Epithelial cell of esophagus (primary cell): ENCODE data around the gene CPXM1.
A peak's percentile ranks its signal among the peaks of the same experiment; 100 is the strongest.
"Not testable (repeated sequence)": the region's sequence is repeated elsewhere in the genome, so short reads cannot be mapped to it uniquely, and the experiment has no call there.

Source experiments
- DNase-seq: peaks from one replicate; pipeline ENCODE4 v3.0.0; 2010; ENCODE audit warnings: low read depth
- H3K4me3 ChIP-seq: 2 replicates; pipeline ENCODE4 v1.5.1; 2011; ENCODE audit warnings: mild to moderate bottlenecking, low read length, control low read depth
- CTCF ChIP-seq: IDR thresholded peaks from 2 replicates; pipeline ENCODE4 v1.5.1; 2011; ENCODE audit warnings: low read depth, mild to moderate bottlenecking, low read length, control low read depth, inconsistent platforms; ENCODE audit not compliant: insufficient read depth; ENCODE audit errors: missing control alignments

The CPXM1 gene

GRCh38 chr20:2775139-2775538 lies 25.3 kb downstream of the CPXM1 start:
- no peak for TF ChIP-seq CTCF
- no peak overlapping the region for H3K4me3 ChIP-seq
- DNase-seq: no peak

GRCh38 chr20:2773812-2774211 lies 26.6 kb downstream of the CPXM1 start:
- H3K4me3 ChIP-seq: no peak overlapping the region
- no peak for DNase-seq
- no peak for TF ChIP-seq CTCF

GRCh38 chr20:2771631-2772080 lies 28.8 kb downstream of the CPXM1 start:
- DNase-seq: no peak
- no peak for TF ChIP-seq CTCF
- no peak overlapping the region for H3K4me3 ChIP-seq

- DNase-seq, H3K4me3 ChIP-seq: not testable (repeated sequence)
Observed at GRCh38 chr20:2770091-2770490, 30.3 kb downstream of the CPXM1 start.

- no peak for TF ChIP-seq CTCF
- no peak overlapping the region for H3K4me3 ChIP-seq
- DNase-seq: no peak
Observed at GRCh38 chr20:2768632-2769015, 31.8 kb downstream of the CPXM1 start.

- TF ChIP-seq CTCF: no peak
- DNase-seq: peak; percentile 78
- no peak overlapping the region for H3K4me3 ChIP-seq
Observed at GRCh38 chr20:2767768-2768631, 32.4 kb downstream of the CPXM1 start.

GRCh38 chr20:2763186-2763585 lies 37.2 kb downstream of the CPXM1 start:
- no peak overlapping the region for H3K4me3 ChIP-seq
- DNase-seq: no peak
- no peak for TF ChIP-seq CTCF
